GM19025 (cell line): ENCODE measurements around the gene SLC49A3.
"Not testable (repeated sequence)": the region's sequence is repeated elsewhere in the genome, so short reads cannot be mapped to it uniquely, and the experiment has no call there.

Experiments used
- ATAC-seq: cut with Tn5 transposase; IDR thresholded peaks from one replicate; pipeline ENCODE4 v1.9.1; 2021; ENCODE audit warnings: mild to moderate bottlenecking, low read depth, moderate library complexity; ENCODE audit not compliant: unreplicated experiment

The SLC49A3 gene

DNA sequence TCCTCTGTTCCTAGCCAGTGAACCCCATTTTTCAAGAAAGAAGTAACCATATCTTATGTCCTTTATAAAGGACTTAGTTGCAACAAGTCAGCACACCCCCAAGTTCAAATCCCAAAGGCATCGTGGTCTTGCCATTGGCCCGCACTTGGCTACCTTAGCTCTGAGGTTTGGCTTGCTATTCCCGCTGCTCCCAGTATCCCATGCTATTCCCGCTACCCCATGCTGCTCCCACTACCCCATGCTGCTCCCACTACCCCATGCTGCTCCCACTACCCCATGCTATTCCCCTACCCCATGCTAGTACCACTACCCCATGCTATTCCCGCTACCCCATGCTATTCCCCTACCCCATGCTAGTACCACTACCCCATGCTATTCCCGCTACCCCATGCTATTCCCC, 20.7 kb downstream of the SLC49A3 start:
- ATAC-seq, result not testable (repeated sequence)

DNA sequence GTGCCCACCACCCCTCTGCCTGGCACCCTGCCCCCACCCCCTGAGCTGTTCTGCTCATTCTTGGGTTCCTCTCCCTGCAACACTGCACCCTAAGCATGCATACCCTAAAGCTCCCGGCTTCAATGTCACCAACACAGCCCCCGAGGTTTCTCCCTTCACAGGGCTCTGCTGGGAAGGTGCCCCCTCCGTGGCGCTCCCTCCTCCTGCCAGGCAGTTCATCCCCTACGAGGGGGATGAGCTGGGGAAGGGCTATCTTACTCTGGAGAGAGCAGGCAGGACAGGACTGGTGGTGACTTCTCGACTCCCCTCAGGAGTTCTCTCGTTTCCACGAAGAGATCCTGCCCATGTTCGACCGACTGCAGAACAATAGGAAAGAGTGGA, 21.4 kb downstream of the SLC49A3 start:
- ATAC-seq, result no peak

DNA sequence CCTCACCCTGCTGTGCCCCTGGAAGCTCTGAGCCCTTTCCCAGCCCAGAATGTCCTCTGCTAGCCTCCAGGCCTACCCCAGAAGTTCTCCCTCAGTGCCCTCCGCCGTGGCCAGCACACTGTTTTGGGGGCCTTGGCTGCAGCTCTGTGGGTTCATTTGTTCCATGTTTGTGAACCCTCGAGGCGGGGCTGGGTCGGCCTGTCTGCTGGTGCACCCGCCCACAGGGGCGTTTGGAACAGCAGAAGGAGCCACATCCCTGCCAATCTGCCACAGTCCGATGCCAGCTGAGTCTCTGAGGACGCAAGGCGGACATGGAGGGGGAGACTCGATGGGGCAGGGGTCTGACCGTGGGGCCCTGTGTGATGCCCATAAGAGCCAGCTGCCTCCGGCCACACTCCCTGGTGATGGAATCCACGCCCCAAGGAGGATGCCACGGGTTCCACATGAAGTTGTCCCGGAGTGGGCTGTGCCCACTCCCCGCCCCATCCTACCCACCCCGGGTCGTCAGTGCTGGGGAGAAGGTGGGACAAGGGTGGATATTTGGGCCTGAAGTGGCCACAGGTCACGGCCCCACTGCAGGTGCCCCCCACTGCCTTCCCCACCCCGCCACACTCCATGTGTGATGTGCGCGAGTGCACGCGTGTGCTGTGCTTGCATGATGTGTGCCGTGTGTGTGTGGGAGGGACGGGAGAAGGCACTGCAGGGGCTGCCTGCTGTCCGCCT, 22.0 kb downstream of the SLC49A3 start:
- ATAC-seq, result no peak

DNA sequence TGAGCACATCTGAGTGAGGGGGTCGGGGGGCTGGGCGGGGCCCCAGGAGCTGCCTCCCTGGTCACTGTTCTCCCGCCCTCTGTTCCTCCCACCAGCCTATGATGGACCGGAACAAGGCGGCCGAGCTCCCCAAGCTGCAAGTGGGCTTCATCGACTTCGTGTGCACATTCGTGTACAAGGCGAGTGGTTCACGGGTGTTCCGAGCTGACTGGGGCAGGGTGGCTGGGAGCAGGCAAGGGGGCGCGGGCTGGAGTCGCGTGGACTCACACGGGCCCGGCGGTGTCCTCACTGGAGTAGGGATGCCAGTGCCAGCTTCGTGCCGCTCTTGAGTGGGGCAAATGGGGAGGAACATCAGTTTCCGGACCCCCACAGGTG, 22.5 kb downstream of the SLC49A3 start:
- no peak for ATAC-seq

DNA sequence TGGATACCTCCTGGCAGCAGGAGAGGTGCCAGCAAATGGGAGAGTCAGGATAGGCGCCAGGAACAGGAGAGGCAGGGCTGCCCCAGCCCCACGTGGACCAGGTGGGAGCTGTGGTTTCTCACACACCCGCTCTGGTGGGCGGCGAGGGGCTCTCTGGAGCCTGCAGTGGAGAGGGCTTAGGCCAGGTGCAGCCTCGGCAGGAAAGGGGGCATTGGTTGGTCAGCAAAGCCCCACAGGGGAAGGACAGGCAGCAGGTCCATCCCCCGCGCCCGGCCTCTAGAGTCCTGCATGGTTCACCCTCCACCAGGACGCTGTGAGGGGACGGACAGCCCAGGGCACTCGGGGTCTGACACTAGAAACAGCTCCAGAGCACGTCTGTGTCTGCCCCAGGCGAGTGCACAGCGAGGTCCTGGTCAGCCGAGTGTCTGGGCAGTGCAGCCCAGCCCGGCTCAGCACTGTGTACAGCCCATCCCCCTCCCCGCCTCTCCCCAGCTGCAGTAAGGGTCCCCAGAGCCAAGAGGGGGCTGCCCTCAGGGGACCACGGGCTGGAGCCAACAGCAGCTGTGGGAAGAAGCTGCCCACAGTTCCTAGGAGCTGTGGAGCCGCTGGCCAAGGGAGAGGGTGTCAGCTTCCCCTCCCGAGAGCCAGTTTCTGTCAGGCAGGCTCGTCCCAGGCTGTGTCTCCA, 23.1 kb downstream of the SLC49A3 start:
- ATAC-seq, result no peak

DNA sequence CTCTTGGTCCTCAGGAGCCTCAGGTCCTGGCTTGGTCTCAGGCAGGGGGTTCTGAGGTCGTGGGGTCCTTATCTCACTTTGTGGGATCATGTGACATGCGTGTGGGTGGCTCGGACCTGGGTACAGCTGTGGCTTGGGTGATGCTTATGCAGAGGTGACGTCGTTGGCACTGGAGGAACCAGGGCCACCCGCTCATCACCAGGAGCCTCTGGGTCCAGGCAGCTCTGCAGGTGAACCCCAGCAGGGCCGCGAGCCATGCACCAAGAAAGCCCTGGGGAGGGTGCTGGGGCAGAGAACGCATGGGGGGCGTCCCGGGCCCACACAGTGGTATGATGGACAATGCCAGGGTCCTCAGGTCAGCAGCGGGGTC, 23.6 kb downstream of the SLC49A3 start:
- no peak for ATAC-seq

DNA sequence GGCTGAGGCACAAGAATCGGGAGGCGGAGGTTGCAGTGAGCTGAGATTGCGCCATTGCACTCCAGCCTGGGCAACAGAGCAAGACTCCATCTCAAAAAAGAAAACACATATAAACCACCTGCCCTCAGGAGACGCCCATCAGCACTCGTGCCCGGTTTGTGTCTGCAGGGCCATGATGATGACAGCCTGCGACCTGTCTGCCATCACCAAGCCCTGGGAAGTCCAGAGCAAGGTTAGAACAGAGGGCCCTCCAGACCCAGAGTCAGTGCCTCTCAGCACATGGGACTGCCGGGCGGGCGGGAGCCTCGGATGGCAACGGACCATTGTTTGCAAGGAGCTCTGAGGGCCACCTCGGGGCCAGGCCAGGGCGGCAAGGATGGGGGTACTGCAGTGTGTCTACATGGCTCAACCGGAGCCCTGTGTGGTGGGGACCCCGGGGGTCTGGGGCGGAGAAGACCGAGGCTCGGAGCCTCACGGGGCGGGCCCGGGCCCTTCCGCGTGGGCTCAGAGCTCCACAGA, 24.2 kb downstream of the SLC49A3 start:
- ATAC-seq, result no peak

DNA sequence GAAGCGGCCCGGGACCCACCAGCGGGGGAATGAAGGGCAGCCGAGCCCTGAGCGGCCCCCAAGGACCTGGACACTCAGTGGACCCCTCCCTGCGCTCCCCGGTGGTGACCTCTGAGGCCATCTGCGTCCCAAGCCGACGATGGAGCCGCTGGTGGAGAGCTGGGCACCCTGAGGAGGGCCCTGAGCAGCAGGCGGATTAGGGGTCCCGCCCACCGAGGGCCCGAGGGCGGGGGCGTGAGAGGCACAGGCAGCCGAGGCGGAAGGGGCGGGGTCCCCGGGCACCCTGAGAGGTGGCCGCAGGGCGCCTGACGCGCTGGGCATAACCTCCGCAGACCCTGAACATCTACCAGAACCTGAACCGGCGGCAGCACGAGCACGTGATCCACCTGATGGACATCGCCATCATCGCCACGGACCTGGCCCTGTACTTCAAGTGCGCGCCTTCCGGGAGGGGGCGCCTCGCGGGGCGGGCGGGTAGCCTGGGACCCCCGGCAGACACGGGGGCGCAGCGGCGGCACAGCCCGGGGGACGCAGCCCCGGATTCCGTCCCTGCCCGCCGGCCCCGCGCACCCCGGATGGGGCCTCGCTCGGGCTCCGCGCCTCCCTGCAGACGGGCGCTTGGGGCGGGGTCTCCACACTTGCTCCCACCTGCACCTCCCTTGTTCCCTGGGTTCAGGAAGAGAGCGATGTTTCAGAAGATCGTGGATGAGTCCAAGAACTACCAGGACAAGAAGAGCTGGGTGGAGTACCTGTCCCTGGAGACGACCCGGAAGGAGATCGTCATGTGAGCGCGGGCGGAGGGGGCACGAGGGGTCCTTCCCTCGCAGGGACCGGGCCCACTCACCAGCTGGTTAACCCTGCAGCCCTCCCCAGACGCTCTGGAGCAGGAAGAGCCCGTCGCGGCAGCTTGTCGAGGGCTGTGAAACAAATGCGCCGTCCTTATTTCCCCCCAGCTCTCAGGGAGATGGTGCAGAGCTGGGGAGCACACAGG, 25.2 kb downstream of the SLC49A3 start:
- ATAC-seq, result peak; percentile 54

DNA sequence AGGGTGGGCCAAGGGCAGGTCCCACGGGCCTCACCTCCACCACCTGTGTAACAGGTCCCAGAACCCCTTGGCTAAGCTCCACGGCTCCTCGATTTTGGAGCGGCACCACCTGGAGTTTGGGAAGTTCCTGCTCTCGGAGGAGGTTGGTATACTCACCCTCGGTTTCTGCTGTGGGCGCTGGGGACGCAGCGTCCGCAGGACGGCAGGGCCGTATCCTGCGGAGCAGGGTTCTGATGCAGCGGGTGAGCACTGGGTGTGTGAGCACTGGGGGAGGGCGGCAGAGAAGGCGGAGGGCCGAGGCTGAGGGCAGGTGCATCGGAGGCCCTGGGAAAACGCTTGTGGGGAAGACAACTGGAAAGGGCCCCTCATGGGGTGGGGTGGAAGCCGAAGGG, 25.9 kb downstream of the SLC49A3 start:
- ATAC-seq, result no peak

DNA sequence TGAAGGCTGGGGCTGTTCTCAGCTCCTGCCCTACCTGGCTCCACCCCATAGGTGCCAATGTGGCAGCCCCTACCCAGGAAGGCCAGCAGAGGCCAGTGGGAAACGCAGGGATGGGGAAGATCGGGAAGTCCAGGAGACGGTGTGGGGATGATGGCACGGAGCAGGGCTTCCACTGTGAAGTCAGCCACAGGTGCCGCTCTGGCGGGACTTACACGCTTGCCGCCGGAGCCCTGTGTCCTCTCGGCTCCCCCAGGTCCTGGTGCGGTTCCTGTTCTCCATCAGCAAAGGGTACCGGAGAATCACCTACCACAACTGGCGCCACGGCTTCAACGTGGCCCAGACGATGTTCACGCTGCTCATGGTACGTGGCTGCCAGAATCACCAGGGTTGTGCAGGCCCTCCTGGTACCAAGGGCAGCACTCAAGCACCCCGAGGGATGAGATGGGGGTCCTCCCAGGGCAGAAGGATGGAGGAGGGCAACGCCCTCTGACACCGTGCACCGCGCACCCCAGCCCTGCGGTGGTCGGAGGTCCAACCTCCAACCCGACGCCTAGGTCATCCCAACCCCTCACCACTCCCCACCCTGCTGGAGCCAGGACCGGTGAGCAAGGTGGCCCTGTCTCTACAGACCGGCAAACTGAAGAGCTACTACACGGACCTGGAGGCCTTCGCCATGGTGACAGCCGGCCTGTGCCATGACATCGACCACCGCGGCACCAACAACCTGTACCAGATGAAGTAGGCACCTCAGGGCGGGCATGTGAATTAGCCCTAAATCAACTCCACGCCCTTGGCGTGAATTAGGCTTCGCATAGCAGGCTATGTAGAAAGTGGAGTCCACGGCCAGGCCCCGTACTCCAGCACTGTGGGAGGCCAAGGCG, 26.8 kb downstream of the SLC49A3 start:
- no peak for ATAC-seq

DNA sequence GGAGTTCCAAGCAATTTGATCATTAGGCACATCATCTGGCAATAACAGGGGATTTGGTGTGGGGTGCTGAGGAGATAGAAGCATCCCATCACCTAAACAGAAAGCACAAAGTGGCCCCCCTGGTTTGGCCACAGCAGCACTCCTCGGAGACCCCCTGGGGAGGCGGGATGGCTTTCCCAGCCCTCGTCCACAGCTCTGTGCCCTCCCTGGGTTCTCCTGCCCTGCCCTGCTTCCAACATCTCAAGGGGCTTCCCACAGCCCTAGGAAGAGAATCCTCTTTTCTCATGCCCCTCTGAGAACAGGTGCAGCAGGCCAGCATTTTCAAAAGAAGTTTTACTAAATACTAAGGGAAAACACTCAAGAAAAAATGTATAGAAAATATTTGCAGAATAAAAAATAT, 27.7 kb downstream of the SLC49A3 start:
- no peak for ATAC-seq

DNA sequence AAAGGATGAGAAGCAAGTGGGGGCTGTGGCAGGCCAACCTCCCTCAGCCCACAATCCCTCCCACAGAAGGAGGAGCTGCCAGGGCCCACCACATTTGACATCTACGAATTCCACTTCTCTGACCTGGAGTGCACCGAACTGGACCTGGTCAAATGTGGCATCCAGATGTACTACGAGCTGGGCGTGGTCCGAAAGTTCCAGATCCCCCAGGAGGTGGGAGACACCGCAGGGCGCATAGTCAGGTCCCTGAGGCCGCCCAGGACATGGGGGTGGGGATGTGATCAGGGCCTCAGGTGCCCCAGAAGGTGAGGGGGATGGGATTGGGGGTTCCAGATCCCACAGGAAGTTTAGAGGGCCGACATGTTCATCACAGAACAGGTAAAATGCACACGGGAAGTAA, 28.6 kb downstream of the SLC49A3 start:
- ATAC-seq, result no peak

DNA sequence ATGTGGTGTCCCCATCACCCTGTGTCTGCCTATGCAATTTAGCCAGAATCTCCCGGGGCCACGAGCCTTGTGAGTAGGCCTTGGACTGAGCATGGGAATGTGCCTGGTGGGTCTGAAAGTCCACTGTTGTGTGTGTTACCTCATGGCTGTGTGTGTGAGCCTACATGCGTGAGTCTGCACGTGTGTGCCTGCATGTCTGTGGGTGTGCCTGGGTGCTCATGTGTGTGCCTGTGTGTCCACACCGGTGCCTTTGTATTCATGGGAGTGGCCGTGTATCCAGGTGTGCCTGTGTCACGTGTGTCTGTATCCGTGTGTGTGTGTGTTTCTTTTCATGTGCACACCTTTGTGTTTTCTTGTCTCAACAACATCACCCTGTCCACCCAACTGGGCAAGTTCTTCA, 29.1 kb downstream of the SLC49A3 start:
- ATAC-seq, result no peak

DNA sequence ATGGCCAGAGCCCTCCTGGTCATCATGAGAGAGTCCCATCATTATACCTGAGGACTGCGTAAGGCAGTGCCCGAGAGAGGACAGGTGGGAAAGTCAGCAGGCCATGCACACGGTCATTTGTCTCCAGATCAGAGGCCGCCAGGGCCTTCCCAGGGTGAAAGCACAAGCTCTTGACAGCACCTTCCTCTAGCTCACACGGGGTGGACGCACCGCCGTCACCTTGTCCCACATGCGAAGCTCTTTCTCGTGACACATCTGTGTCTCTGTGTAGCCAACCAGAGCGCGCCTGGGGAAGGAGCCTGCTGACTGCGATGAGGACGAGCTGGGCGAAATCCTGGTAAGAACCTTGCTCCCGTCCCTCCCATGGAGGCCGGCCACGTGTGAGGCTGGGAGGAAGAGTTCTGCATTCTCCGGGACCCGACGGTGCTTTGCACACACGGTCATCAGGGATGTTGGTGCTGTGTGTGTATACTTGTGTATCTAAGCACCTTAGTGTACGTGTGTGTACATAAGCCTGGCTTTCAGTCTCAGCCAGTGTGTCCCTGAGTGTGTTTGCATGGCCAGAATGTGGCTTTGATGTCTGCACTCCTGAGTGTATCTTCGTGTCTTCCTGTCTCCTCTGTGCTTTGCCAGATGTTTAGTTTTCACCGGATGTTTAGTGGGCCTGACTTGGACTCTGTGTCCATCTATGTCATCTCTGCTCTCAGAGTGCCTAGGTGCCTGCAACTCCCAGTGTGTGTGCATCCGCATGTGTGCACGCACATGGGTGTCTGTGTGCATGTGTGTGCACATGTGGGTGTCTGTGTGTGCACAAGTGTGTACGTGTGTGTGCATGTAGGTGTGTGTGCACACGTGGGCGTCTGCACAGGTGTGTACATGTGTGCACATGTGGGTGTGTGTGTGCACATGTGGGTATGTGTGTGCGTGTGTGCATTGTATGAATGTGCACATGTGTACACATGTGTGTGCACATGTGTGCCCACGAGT, 30.0 kb downstream of the SLC49A3 start:
- no peak for ATAC-seq

DNA sequence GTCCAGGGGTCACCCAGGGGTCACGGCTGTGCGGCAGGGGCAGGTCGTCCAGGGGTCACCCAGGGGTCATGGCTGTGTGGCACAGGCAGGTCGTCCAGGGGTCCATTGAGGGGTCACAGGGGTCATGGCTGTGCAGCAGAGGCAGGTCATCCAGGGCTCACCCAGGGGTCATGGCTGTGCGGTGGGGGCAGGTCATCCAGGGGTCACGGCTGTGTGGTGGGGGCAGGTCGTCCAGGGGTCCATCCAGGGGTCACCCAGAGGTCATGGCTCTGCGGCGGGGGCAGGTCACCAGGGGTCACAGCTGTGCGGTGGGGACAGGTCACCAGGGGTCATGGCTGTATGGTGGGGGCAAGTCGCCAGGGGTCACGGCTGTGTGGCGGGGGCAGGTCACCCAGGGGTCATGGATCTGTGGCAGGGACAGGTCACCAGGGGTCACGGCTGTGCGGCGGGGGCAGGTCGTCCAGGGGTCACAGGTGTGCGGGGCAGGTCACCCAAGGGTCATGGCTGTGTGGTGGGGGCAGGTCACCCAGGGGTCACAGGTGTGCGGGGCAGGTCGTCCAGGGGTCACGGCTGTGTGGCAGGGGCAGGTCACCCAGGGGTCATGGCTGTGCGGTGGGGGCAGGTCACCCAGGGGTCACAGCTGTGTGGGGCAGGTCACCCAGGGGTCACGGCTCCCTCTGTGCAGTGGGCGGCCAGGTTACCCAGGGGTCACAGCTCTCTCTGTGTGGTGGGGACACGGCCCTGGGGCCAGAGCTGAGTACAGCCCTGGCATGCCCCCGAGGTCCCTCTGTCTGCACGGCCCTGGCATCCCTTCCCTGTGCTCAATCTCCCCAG, 30.9 kb downstream of the SLC49A3 start:
- ATAC-seq, result no peak

DNA sequence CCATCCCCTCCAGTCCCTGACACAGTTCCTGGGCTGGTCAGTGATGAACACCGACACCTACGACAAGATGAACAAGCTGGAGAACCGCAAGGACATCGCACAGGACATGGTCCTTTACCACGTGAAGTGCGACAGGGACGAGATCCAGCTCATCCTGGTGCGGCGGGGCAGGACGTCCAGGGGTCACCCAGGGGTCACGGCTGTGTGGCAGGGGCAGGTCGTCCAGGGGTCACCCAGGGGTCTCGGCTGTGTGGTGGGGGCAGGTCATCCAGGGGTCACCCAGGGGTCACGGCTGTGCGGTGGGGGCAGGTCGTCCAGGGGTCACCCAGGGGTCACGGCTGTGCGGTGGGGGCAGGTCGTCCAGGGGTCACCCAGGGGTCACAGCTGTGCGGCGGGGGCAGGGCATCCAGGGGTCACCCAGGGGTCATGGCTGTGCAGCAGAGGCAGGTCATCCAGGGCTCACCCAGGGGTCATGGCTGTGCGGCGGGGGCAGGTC, 31.6 kb downstream of the SLC49A3 start:
- no peak for ATAC-seq

DNA sequence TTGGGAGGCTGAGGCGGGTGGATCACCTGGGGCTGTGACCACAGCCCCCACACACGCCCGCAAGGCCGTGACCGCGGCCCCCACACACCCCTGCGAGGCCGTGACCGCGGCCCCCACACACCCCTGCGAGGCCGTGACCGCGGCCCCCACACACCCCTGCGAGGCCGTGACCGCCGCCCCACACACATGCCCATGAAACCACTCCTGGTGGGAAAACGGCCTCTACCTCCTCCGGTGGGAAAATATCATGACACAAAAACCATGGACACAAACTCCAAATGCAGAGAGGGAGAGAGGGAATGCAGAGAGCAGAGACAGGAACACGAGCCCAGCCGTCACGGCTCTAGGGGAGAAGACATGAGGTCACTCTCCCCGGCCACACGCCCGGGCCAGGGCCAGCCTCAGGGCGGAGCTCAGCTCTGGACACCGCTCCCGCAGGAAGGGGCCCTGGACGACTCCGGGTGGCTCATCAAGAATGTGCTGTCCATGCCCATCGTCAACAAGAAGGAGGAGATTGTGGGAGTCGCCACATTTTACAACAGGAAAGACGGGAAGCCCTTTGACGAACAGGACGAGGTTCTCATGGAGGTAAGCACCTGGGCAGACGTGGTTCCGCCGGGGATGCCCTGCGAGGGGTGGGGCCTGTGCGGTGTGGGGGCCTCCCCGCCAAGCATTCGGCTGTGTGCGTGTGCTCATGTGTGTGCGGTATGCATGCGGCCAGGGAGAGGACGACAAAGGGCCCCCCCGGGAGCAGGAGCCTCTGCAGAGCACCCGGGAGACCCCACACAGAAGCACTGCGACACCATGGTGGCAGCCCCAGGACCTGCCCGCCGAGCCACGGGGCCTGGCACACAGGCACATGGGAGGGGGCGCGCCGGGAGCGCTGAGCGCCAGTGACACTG, 32.3 kb downstream of the SLC49A3 start:
- no peak for ATAC-seq
